ENCODE results near the gene RPH3AL.
"Not testable (repeated sequence)": the region's sequence is repeated elsewhere in the genome, so short reads cannot be mapped to it uniquely, and the experiment has no call there.

RPH3AL gene

GRCh38 chr17:208429-208828 is 144.2 kb downstream of the RPH3AL start:
- no peak overlapping the region for H3K4me3 ChIP-seq (ENCODE audit: insufficient read depth, low read depth, low read length)
- H3K4me1 ChIP-seq (ENCODE audit: control insufficient read depth, insufficient read depth, low read length), result peaks cover 11% of the 10 kb centered on the region
- 96 to 98% methylated on average over 5 to 8 of the region's 8 CpGs for WGBS, 2 experiments
- H3K9me3 ChIP-seq (ENCODE audit: control insufficient read depth, low read length), result no peaks in the 10 kb centered on the region
- no peak overlapping the region for H3K27ac ChIP-seq (ENCODE audit: insufficient read depth, low read depth, low read length, poor library complexity, severe bottlenecking)
- no peaks in the 10 kb centered on the region for H3K36me3 ChIP-seq (ENCODE audit: control insufficient read depth, insufficient read depth, low read length)
- no peaks in the 10 kb centered on the region for H3K27me3 ChIP-seq (ENCODE audit: control insufficient read depth, insufficient read depth, low read length, poor library complexity, severe bottlenecking)

DNA sequence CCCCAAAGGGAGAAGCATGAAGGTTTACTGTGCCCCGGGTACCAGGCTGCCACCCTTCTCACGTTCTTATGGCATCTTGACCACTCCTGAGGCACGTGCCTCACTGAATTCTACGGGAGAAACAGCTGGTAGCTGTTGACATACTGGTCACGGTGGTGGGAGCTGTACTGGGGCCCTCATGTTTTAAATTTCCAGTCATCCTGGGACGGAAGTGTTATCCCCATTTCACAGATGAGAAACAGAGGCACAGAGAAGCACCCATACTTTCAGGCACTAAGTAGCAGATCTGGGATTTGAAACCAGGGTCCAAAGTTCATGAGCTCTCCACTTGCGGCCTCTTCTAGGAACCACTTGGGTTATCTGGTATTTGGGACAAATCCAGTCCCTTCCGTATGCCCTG is 144.8 kb downstream of the RPH3AL start:
- Histone ChIP-seq H3K27ac (ENCODE audit: insufficient read depth, low read depth, low read length, poor library complexity, severe bottlenecking) (no peak overlapping the region), H3K4me3 (ENCODE audit: insufficient read depth, low read depth, low read length) (no peak overlapping the region), H3K4me1 (ENCODE audit: control insufficient read depth, insufficient read depth, low read length) (peaks cover 11% of the 10 kb centered on the region), H3K9me3 (ENCODE audit: control insufficient read depth, low read length) (no peaks in the 10 kb centered on the region), H3K36me3 (ENCODE audit: control insufficient read depth, insufficient read depth, low read length) (no peaks in the 10 kb centered on the region), H3K27me3 (ENCODE audit: control insufficient read depth, insufficient read depth, low read length, poor library complexity, severe bottlenecking) (no peaks in the 10 kb centered on the region)
- WGBS, 2 experiments, result 93 to 95% methylated on average over 8 of the region's 8 CpGs

DNA sequence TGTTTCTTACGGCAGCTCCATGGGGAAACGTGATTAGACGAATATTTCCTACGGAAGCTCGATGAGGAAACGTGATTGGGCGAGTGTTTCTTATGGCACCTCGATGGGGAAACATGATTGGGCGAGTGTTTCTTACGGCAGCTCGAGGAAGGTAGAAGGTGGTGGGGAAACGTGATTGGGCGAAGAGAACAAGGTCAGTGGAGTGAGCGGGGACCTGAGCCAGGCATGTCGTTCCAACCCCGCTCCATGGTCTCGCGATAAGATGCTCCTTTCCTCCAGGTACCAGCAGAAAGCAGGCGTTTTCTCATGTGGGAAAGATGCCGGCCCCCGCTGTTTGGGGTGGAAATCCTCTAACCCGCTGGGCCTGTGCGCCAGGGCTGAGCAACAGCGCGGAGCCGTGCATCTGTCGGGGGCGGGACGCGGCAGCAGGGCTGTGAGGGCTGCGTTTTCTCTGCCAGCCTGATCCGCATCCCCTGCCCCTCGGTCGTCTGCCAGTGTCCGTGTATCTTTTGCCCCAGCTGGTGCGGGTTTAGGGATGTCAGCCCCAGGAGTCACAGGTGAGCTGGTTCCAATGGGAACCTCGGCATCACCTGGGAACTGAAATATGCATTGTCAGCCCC is 145.6 kb downstream of the RPH3AL start:
- no peaks in the 10 kb centered on the region for H3K36me3 ChIP-seq (ENCODE audit: control insufficient read depth, insufficient read depth, low read length)
- no peak overlapping the region for H3K4me3 ChIP-seq (ENCODE audit: insufficient read depth, low read depth, low read length)
- H3K27ac ChIP-seq (ENCODE audit: insufficient read depth, low read depth, low read length, poor library complexity, severe bottlenecking), result no peak overlapping the region
- no peaks in the 10 kb centered on the region for H3K27me3 ChIP-seq (ENCODE audit: control insufficient read depth, insufficient read depth, low read length, poor library complexity, severe bottlenecking)
- no peaks in the 10 kb centered on the region for H3K9me3 ChIP-seq (ENCODE audit: control insufficient read depth, low read length)
- H3K4me1 ChIP-seq (ENCODE audit: control insufficient read depth, insufficient read depth, low read length), result peaks cover 11% of the 10 kb centered on the region
- 80 to 84% methylated on average over 37 of the region's 37 CpGs for WGBS, 2 experiments

- H3K4me1 ChIP-seq (ENCODE audit: control insufficient read depth, insufficient read depth, low read length), result peaks cover 11% of the 10 kb centered on the region
- H3K36me3 ChIP-seq (ENCODE audit: control insufficient read depth, insufficient read depth, low read length); H3K4me3 ChIP-seq (ENCODE audit: insufficient read depth, low read depth, low read length); H3K27me3 ChIP-seq (ENCODE audit: control insufficient read depth, insufficient read depth, low read length, poor library complexity, severe bottlenecking); H3K9me3 ChIP-seq (ENCODE audit: control insufficient read depth, low read length); H3K27ac ChIP-seq (ENCODE audit: insufficient read depth, low read depth, low read length, poor library complexity, severe bottlenecking): not testable (repeated sequence)
- WGBS, 2 experiments, result 96 to 97% methylated on average over 27 of the region's 27 CpGs
Observed at GRCh38 chr17:206484-206883, 146.1 kb downstream of the RPH3AL start.

DNA sequence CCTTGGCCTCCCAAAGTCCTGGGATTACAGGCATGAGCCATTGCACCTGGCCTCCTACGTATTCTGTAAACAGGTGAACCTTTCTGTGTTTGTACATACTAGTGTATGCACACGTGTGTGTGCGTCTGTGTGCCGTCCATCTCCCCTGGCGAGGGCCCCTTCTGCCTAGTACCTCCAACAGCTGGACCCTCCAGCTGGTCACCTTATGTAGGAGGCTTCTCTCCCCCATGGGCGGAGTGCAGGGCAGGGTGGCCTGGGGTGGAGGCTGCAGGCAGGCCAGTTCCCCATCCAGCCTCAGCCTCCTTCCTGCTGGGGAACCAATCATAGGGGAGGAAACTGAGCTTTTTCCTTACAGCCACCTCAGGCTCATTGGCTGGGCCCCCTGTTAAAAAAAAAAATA is 146.8 kb downstream of the RPH3AL start:
- Histone ChIP-seq H3K4me1 (ENCODE audit: control insufficient read depth, insufficient read depth, low read length) (peaks cover 13% of the 10 kb centered on the region), H3K27me3 (ENCODE audit: control insufficient read depth, insufficient read depth, low read length, poor library complexity, severe bottlenecking) (no peaks in the 10 kb centered on the region), H3K36me3 (ENCODE audit: control insufficient read depth, insufficient read depth, low read length) (no peaks in the 10 kb centered on the region), H3K4me3 (ENCODE audit: insufficient read depth, low read depth, low read length) (no peak overlapping the region), H3K9me3 (ENCODE audit: control insufficient read depth, low read length) (no peaks in the 10 kb centered on the region), H3K27ac (ENCODE audit: insufficient read depth, low read depth, low read length, poor library complexity, severe bottlenecking) (no peak overlapping the region)
- WGBS, 2 experiments, result 92 to 95% methylated on average over 6 of the region's 6 CpGs

DNA sequence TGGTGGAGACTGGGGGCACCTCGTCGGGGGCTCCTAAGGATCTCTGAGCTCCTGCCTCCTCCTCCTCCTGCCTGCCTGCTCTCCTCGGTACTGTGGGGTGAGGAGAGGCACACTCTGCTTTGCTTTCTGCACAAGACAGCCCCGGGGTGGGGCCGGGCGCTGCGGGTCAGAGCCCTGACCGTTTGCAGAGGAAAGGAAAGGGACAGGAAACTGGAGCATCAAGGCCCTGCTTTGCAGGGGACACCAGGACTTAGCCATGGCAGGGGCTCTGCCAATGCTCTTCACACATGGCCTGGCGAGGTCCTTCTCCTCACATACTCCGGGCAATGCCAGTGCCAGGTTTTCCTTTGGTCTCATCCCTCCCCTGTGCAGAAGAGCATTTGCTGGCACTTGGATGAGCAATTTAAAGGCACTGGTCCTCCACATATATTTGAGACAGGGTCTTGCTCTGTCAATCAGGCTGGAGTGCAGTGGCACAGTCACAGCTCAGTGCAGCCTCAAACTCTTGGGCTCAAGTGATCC is 147.4 kb downstream of the RPH3AL start:
- Histone ChIP-seq H3K36me3 (ENCODE audit: control insufficient read depth, insufficient read depth, low read length) (no peaks in the 10 kb centered on the region), H3K27ac (ENCODE audit: insufficient read depth, low read depth, low read length, poor library complexity, severe bottlenecking) (no peak overlapping the region), H3K9me3 (ENCODE audit: control insufficient read depth, low read length) (no peaks in the 10 kb centered on the region), H3K4me1 (ENCODE audit: control insufficient read depth, insufficient read depth, low read length) (peaks cover 19% of the 10 kb centered on the region), H3K27me3 (ENCODE audit: control insufficient read depth, insufficient read depth, low read length, poor library complexity, severe bottlenecking) (no peaks in the 10 kb centered on the region), H3K4me3 (ENCODE audit: insufficient read depth, low read depth, low read length) (no peak overlapping the region)
- 55 to 58% methylated on average over 10 of the region's 10 CpGs for WGBS, 2 experiments

GRCh38 chr17:204427-205147 is 148.0 kb downstream of the RPH3AL start:
- Histone ChIP-seq H3K4me1 (ENCODE audit: control insufficient read depth, insufficient read depth, low read length) (peaks cover 21% of the 10 kb centered on the region), H3K4me3 (ENCODE audit: insufficient read depth, low read depth, low read length) (no peak overlapping the region), H3K36me3 (ENCODE audit: control insufficient read depth, insufficient read depth, low read length) (no peaks in the 10 kb centered on the region), H3K27ac (ENCODE audit: insufficient read depth, low read depth, low read length, poor library complexity, severe bottlenecking) (no peak overlapping the region), H3K27me3 (ENCODE audit: control insufficient read depth, insufficient read depth, low read length, poor library complexity, severe bottlenecking) (no peaks in the 10 kb centered on the region), H3K9me3 (ENCODE audit: control insufficient read depth, low read length) (no peaks in the 10 kb centered on the region)
- WGBS, 2 experiments, result 47 to 51% methylated on average over 10 of the region's 11 CpGs

- Histone ChIP-seq H3K9me3 (ENCODE audit: control insufficient read depth, low read length) (no peaks in the 10 kb centered on the region), H3K27ac (ENCODE audit: insufficient read depth, low read depth, low read length, poor library complexity, severe bottlenecking) (no peak overlapping the region), H3K27me3 (ENCODE audit: control insufficient read depth, insufficient read depth, low read length, poor library complexity, severe bottlenecking) (no peaks in the 10 kb centered on the region), H3K4me3 (ENCODE audit: insufficient read depth, low read depth, low read length) (no peak overlapping the region), H3K36me3 (ENCODE audit: control insufficient read depth, insufficient read depth, low read length) (no peaks in the 10 kb centered on the region), H3K4me1 (ENCODE audit: control insufficient read depth, insufficient read depth, low read length) (peaks cover 21% of the 10 kb centered on the region)
- 84 to 86% methylated on average over 23 of the region's 23 CpGs for WGBS, 2 experiments
Observed at GRCh38 chr17:202501-202951, 150.1 kb downstream of the RPH3AL start.

DNA sequence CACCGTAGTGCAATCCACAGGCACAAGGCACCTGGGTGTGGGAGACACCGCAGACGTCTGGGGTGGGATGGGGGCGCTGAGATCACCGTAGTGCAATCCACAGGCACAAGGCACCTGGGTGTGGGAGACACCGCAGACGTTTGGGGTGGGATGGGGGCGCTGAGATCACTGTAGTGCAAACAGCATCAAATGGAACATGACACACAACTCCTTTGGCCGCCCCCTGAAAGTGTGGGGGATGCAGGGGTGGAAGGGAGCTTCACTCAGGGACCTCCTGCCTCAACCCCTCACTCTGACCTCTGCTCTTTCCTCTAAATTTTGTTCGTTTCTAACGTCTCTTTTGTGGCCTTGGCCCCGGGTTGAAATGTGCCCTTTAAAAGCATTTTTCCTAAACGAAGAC is 150.9 kb downstream of the RPH3AL start:
- peaks cover 21% of the 10 kb centered on the region for H3K4me1 ChIP-seq (ENCODE audit: control insufficient read depth, insufficient read depth, low read length)
- H3K27me3 ChIP-seq (ENCODE audit: control insufficient read depth, insufficient read depth, low read length, poor library complexity, severe bottlenecking); H3K36me3 ChIP-seq (ENCODE audit: control insufficient read depth, insufficient read depth, low read length); H3K4me3 ChIP-seq (ENCODE audit: insufficient read depth, low read depth, low read length); H3K27ac ChIP-seq (ENCODE audit: insufficient read depth, low read depth, low read length, poor library complexity, severe bottlenecking); H3K9me3 ChIP-seq (ENCODE audit: control insufficient read depth, low read length): not testable (repeated sequence)
- 90 to 94% methylated on average over 8 of the region's 13 CpGs for WGBS, 2 experiments

DNA sequence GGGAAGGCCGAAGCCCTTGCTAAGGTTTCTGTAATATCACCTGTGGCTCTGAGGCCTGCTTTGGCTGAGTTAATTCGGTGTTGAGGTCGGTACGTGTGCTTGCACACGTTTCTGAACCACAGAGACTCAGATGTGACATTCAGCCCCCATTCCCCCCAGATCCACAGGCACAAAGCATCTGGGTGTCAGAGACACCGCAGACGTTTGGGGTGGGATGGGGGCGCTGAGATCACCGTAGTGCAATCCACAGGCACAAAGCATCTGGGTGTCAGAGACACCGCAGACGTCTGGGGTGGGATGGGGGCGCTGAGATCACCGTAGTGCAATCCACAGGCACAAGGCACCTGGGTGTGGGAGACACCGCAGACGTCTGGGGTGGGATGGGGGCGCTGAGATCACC is 151.3 kb downstream of the RPH3AL start:
- WGBS, 2 experiments, result 89 to 90% methylated on average over 5 of the region's 16 CpGs
- H3K27me3 ChIP-seq (ENCODE audit: control insufficient read depth, insufficient read depth, low read length, poor library complexity, severe bottlenecking); H3K36me3 ChIP-seq (ENCODE audit: control insufficient read depth, insufficient read depth, low read length); H3K9me3 ChIP-seq (ENCODE audit: control insufficient read depth, low read length); H3K27ac ChIP-seq (ENCODE audit: insufficient read depth, low read depth, low read length, poor library complexity, severe bottlenecking); H3K4me3 ChIP-seq (ENCODE audit: insufficient read depth, low read depth, low read length): not testable (repeated sequence)
- peaks cover 21% of the 10 kb centered on the region for H3K4me1 ChIP-seq (ENCODE audit: control insufficient read depth, insufficient read depth, low read length)

All from ectodermal cell (in vitro differentiated cells).